ENCODE data around the gene ACTA2. TPM values are rescaled to one million over a fixed set of nuclear protein-coding genes. Genes with fewer than 3 reads are reported as not detected.

The ACTA2 gene
- total and polyA plus RNA-seq, 4 donors = 13.2 to 182 (median 73.6) TPM

- H3K27ac ChIP-seq (ENCODE audit: low read depth in 1 of 2, low read length in 2 of 2) = no peak overlapping the region
- no peak overlapping the region for H3K9ac ChIP-seq (ENCODE audit: low read depth in 1 of 2, low read length in 2 of 2)
- H3K27me3 ChIP-seq (ENCODE audit: control insufficient read depth in 4 of 4, insufficient read depth in 4 of 4, low read length in 3 of 4) = no peaks in the 10 kb centered on the region
- DNase-seq (ENCODE audit: low spot score) = no peak
- H3K4me3 ChIP-seq (ENCODE audit: low read depth in 1 of 3, low read length in 3 of 3) = no peak overlapping the region
- H3K4me1 ChIP-seq (ENCODE audit: control insufficient read depth in 4 of 4, insufficient read depth in 4 of 4, low read length in 3 of 4) = peaks cover 4 to 37% (median 32%) of the 10 kb centered on the region in 4 donors
- TF ChIP-seq ZBTB33 (IDR thresholded peaks at IDR 0.05) = no peak
- no peak for TF ChIP-seq CTCF (IDR thresholded peaks at IDR 0.05; ENCODE audit: low read depth, low read length, missing input control)
- TF ChIP-seq EGR1 (IDR thresholded peaks at IDR 0.05; ENCODE audit: low read depth in 2 of 2) = no peak
- H3K9me3 ChIP-seq (ENCODE audit: control insufficient read depth in 4 of 4, low read length in 3 of 4) = no peaks in the 10 kb centered on the region
- 48% methylated on average over 1 of the region's 1 CpG for WGBS
- H3K36me3 ChIP-seq (ENCODE audit: control insufficient read depth in 4 of 4, insufficient read depth in 3 of 4, low read depth in 1 of 4, low read length in 3 of 4) = no peaks in the 10 kb centered on the region
These were observed 41.4 kb upstream of the ACTA2 start for GRCh38 chr10:88994019-88994418.

- no peak for DNase-seq (ENCODE audit: low spot score)
- Histone ChIP-seq H3K4me3 (ENCODE audit: low read depth in 1 of 3, low read length in 3 of 3) (no peak overlapping the region), H3K4me1 (ENCODE audit: control insufficient read depth in 4 of 4, insufficient read depth in 4 of 4, low read length in 3 of 4) (peaks cover 4 to 46% (median 41%) of the 10 kb centered on the region in 4 donors), H3K9me3 (ENCODE audit: control insufficient read depth in 4 of 4, low read length in 3 of 4) (no peaks in the 10 kb centered on the region), H3K27ac (ENCODE audit: low read depth in 1 of 2, low read length in 2 of 2) (no peak overlapping the region), H3K27me3 (ENCODE audit: control insufficient read depth in 4 of 4, insufficient read depth in 4 of 4, low read length in 3 of 4) (no peaks in the 10 kb centered on the region), H3K36me3 (ENCODE audit: control insufficient read depth in 4 of 4, insufficient read depth in 3 of 4, low read depth in 1 of 4, low read length in 3 of 4) (no peaks in the 10 kb centered on the region), H3K9ac (ENCODE audit: low read depth in 1 of 2, low read length in 2 of 2) (peak overlapping the region in 1 of 2 donors; percentile 33)
- 50% methylated on average over 3 of the region's 3 CpGs for WGBS
- TF ChIP-seq FOXA1 (IDR thresholded peaks at IDR 0.05) (no peak), CTCF (IDR thresholded peaks at IDR 0.05; ENCODE audit: low read depth, low read length, missing input control) (no peak)
These were observed 40.5 kb upstream of the ACTA2 start for GRCh38 chr10:88992921-88993524.

GRCh38 chr10:88991899-88992320, 39.3 kb upstream of the ACTA2 start:
- peak overlapping the region; percentile 83 to 98 for H3K9ac ChIP-seq (ENCODE audit: low read depth in 1 of 2, low read length in 2 of 2)
- TF ChIP-seq CTCF (IDR thresholded peaks at IDR 0.05; ENCODE audit: low read depth, low read length, missing input control) = no peak
- no peak for TF ChIP-seq HNF4G (IDR thresholded peaks at IDR 0.05)
- no peak for TF ChIP-seq REST (IDR thresholded peaks at IDR 0.05)
- TF ChIP-seq MAX (IDR thresholded peaks at IDR 0.05) = no peak
- TF ChIP-seq SP1 (IDR thresholded peaks at IDR 0.05) = no peak
- peak in 1 of 2 donors; percentile 19 for TF ChIP-seq RAD21 (IDR thresholded peaks at IDR 0.05)
- 14% methylated on average over 6 of the region's 6 CpGs for WGBS
- H3K4me1 ChIP-seq (ENCODE audit: control insufficient read depth in 4 of 4, insufficient read depth in 4 of 4, low read length in 3 of 4) = peaks cover 7 to 56% (median 51%) of the 10 kb centered on the region in 4 donors
- H3K4me3 ChIP-seq (ENCODE audit: low read depth in 1 of 3, low read length in 3 of 3) = peak overlapping the region; percentile 94 to 95 (median 95)
- H3K9me3 ChIP-seq (ENCODE audit: control insufficient read depth in 4 of 4, low read length in 3 of 4) = no peaks in the 10 kb centered on the region
- no peaks in the 10 kb centered on the region for H3K27me3 ChIP-seq (ENCODE audit: control insufficient read depth in 4 of 4, insufficient read depth in 4 of 4, low read length in 3 of 4)
- no peaks in the 10 kb centered on the region for H3K36me3 ChIP-seq (ENCODE audit: control insufficient read depth in 4 of 4, insufficient read depth in 3 of 4, low read depth in 1 of 4, low read length in 3 of 4)
- peak overlapping the region; percentile 96 to 99 for H3K27ac ChIP-seq (ENCODE audit: low read depth in 1 of 2, low read length in 2 of 2)
- DNase-seq (ENCODE audit: low spot score) = no peak
